Smooth muscle cell (in vitro differentiated cells): ENCODE results near the gene MGAT4C. TPM values are rescaled to one million over a fixed set of nuclear protein-coding genes. Genes with fewer than 3 reads are reported as not detected.

Experiments used
- DNase-seq: peaks from one replicate; lab custom pipeline; 2025; ENCODE audit not compliant: unreplicated experiment; lab: John Stamatoyannopoulos, UW
- H2AFZ ChIP-seq: fragments of 200-600 bp; sonication (generic); 2 replicates; pipeline ENCODE4 v1.6.0; 2016; ENCODE audit warnings: antibody characterized with exemption, low read depth, mild to moderate bottlenecking
- H3F3A ChIP-seq: fragments of 200-600 bp; sonication (generic); 2 replicates; pipeline ENCODE4 v1.6.0; 2017; ENCODE audit warnings: antibody characterized with exemption, low read depth
- H3K27ac ChIP-seq: fragments of 200-600 bp; sonication (generic); 2 replicates; pipeline ENCODE4 v1.5.1; 2016; ENCODE audit warnings: low read depth, mild to moderate bottlenecking
- H3K27me3 ChIP-seq: fragments of 200-600 bp; sonication (generic); 2 replicates; pipeline ENCODE4 v1.6.1; 2016; ENCODE audit warnings: low read depth, mild to moderate bottlenecking
- H3K36me3 ChIP-seq: fragments of 200-600 bp; sonication (generic); 2 replicates; pipeline ENCODE4 v1.5.1; 2016; ENCODE audit warnings: low read depth
- H3K4me1 ChIP-seq: fragments of 200-600 bp; sonication (generic); 2 replicates; pipeline ENCODE4 v1.5.1; 2016; ENCODE audit warnings: low read depth
- H3K4me2 ChIP-seq: fragments of 200-600 bp; sonication (generic); 2 replicates; pipeline ENCODE4 v1.6.0; 2016; ENCODE audit warnings: mild to moderate bottlenecking
- H3K4me3 ChIP-seq: fragments of 200-600 bp; sonication (generic); 2 replicates; pipeline ENCODE4 v1.5.1; 2016; ENCODE audit warnings: mild to moderate bottlenecking
- H3K79me2 ChIP-seq: fragments of 200-600 bp; sonication (generic); 2 replicates; pipeline ENCODE4 v1.6.0; 2016; ENCODE audit warnings: low read depth, mild to moderate bottlenecking
- H3K9ac ChIP-seq: fragments of 200-600 bp; sonication (generic); 2 replicates; pipeline ENCODE4 v1.6.0; 2016; ENCODE audit warnings: low read depth
- H3K9me3 ChIP-seq: fragments of 200-600 bp; sonication (generic); replicated peaks from 2 replicates; pipeline ENCODE4 v1.5.1; 2016; ENCODE audit warnings: low read depth
- H4K20me1 ChIP-seq: fragments of 200-600 bp; sonication (generic); 2 replicates; pipeline ENCODE4 v1.6.0; 2016; ENCODE audit warnings: low read depth
- WGBS: methylation state at CpG from one replicate; pipeline ENCODE4 v1.1.7; 2016; ENCODE audit warnings: low lambda C conversion rate; 5-methylcytosine and 5-hydroxymethylcytosine counted together
- polyA plus RNA-seq: library from polyadenylated mRNA; unstranded; fragments of >200 nt; fragmentation: Nextera tagmentation; extraction: Ambion mirVana; gene quantifications from 2 replicates; pipeline ENCODE4 v1.2.1, GENCODE V29; 2016
- total RNA-seq: library from RNA; depleted of rRNA; stranded (reverse); fragments of >200 nt; gene quantifications from 2 replicates; pipeline ENCODE4 v1.2.3, GENCODE V29; 2014
- TF ChIP-seq, protein P1 (sequence below): fragments of 200-600 bp; sonication (generic); IDR thresholded peaks from 2 replicates; pipeline ENCODE4 v1.5.1; 2017; ENCODE audit warnings: borderline replicate concordance, mild to moderate bottlenecking, antibody characterized with exemption; ENCODE audit not compliant: insufficient read depth, poor library complexity, severe bottlenecking

The MGAT4C gene
- total and polyA plus RNA-seq, 2 experiments from 2014 or later = 0.22 TPM; not detected in 1

GRCh38 chr12:86226481-86226880 lies 29.7 kb downstream of the MGAT4C start:
- H3K27ac ChIP-seq = no peak overlapping the region
- no peak for DNase-seq
- no peak overlapping the region for H3K9ac ChIP-seq
- H3K79me2 ChIP-seq = no peaks in the 10 kb centered on the region
- no peak overlapping the region for H2AFZ ChIP-seq
- H3K36me3 ChIP-seq = no peaks in the 10 kb centered on the region
- no peaks in the 10 kb centered on the region for H3K4me1 ChIP-seq
- H3K9me3 ChIP-seq = no peaks in the 10 kb centered on the region
- TF ChIP-seq, protein P1, sequence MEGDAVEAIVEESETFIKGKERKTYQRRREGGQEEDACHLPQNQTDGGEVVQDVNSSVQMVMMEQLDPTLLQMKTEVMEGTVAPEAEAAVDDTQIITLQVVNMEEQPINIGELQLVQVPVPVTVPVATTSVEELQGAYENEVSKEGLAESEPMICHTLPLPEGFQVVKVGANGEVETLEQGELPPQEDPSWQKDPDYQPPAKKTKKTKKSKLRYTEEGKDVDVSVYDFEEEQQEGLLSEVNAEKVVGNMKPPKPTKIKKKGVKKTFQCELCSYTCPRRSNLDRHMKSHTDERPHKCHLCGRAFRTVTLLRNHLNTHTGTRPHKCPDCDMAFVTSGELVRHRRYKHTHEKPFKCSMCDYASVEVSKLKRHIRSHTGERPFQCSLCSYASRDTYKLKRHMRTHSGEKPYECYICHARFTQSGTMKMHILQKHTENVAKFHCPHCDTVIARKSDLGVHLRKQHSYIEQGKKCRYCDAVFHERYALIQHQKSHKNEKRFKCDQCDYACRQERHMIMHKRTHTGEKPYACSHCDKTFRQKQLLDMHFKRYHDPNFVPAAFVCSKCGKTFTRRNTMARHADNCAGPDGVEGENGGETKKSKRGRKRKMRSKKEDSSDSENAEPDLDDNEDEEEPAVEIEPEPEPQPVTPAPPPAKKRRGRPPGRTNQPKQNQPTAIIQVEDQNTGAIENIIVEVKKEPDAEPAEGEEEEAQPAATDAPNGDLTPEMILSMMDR = no peak
- no peaks in the 10 kb centered on the region for H4K20me1 ChIP-seq
- no peak overlapping the region for H3K4me3 ChIP-seq
- no peaks in the 10 kb centered on the region for H3F3A ChIP-seq
- H3K27me3 ChIP-seq = no peaks in the 10 kb centered on the region
- WGBS = 85% methylated on average over 3 of the region's 3 CpGs
- H3K4me2 ChIP-seq = no peak overlapping the region

DNA sequence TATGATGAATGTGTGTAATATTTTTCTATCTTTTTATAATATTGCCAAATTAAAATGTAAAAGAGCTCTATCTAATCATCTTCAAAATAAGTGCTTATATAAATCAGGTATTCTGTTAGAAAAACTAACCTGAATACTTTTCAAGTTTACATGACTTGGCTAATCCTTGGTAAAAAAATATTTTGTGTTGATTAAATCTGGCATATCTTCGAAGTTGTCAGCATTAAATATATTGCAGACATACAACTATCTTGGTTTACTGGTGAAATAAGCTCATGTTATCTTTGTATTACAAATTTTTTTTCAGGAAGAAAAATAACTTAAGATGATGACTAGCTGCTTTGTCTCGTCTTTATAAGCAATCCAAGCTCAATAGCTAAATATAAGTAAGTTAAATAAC lies 39.6 kb downstream of the MGAT4C start:
- no peaks in the 10 kb centered on the region for H3F3A ChIP-seq
- no peak for DNase-seq
- no peak overlapping the region for H3K9ac ChIP-seq
- H3K9me3 ChIP-seq = no peaks in the 10 kb centered on the region
- TF ChIP-seq, protein P1 = no peak
- H3K36me3 ChIP-seq = no peaks in the 10 kb centered on the region
- no peaks in the 10 kb centered on the region for H3K27me3 ChIP-seq
- no peaks in the 10 kb centered on the region for H4K20me1 ChIP-seq
- H3K4me2 ChIP-seq = no peak overlapping the region
- no peak overlapping the region for H3K4me3 ChIP-seq
- no peak overlapping the region for H3K27ac ChIP-seq
- 59% methylated on average over 2 of the region's 2 CpGs for WGBS
- no peaks in the 10 kb centered on the region for H3K4me1 ChIP-seq
- no peaks in the 10 kb centered on the region for H3K79me2 ChIP-seq
- H2AFZ ChIP-seq = no peak overlapping the region

GRCh38 chr12:86213012-86213411 lies 43.2 kb downstream of the MGAT4C start:
- Histone ChIP-seq H3K27ac (no peak overlapping the region), H3K79me2 (no peaks in the 10 kb centered on the region), H3K9ac (no peak overlapping the region), H3F3A (no peaks in the 10 kb centered on the region), H3K9me3 (no peaks in the 10 kb centered on the region), H3K4me3 (no peak overlapping the region), H2AFZ (no peak overlapping the region), H3K36me3 (no peaks in the 10 kb centered on the region), H4K20me1 (no peaks in the 10 kb centered on the region), H3K27me3 (no peaks in the 10 kb centered on the region), H3K4me1 (no peaks in the 10 kb centered on the region), H3K4me2 (no peak overlapping the region)
- TF ChIP-seq, protein P1 = no peak
- no peak for DNase-seq
- WGBS = 92% methylated on average over 2 of the region's 2 CpGs

- H3K9ac ChIP-seq = no peak overlapping the region
- H3F3A ChIP-seq = no peaks in the 10 kb centered on the region
- no peak overlapping the region for H2AFZ ChIP-seq
- no peaks in the 10 kb centered on the region for H3K27me3 ChIP-seq
- WGBS = 80% methylated on average over 4 of the region's 4 CpGs
- no peak for DNase-seq
- H3K79me2 ChIP-seq = no peaks in the 10 kb centered on the region
- TF ChIP-seq, protein P1 = no peak
- H4K20me1 ChIP-seq = no peaks in the 10 kb centered on the region
- no peak overlapping the region for H3K4me3 ChIP-seq
- H3K4me2 ChIP-seq = no peak overlapping the region
- no peaks in the 10 kb centered on the region for H3K36me3 ChIP-seq
- H3K9me3 ChIP-seq = no peaks in the 10 kb centered on the region
- no peak overlapping the region for H3K27ac ChIP-seq
- H3K4me1 ChIP-seq = no peaks in the 10 kb centered on the region
Observed at GRCh38 chr12:86198696-86199444, 57.3 kb downstream of the MGAT4C start.
